Fibroblast of lung (primary cell): ENCODE data around the gene ARPC2. TPM values are rescaled to one million over a fixed set of nuclear protein-coding genes. Genes with fewer than 3 reads are reported as not detected.

Source experiments
- DNase-seq, 2 donors: peaks; one replicate each; pipeline versions ENCODE4 v3.0.0 to v3.0.0-alpha.2; 2010; ENCODE audit warnings: low read depth in 2 of 2
- H2AFZ ChIP-seq: 2 replicates; pipeline ENCODE4 v1.5.1; 2012; ENCODE audit warnings: low read length, control low read depth, inconsistent platforms
- H3K27ac ChIP-seq: 2 replicates; pipeline ENCODE4 v1.5.1; 2011; ENCODE audit warnings: low read length, control low read depth; ENCODE audit not compliant: insufficient read depth
- H3K27me3 ChIP-seq: 2 replicates; pipeline ENCODE4 v1.5.1; 2011; ENCODE audit warnings: mild to moderate bottlenecking, low read length; ENCODE audit not compliant: control insufficient read depth, insufficient read depth
- H3K36me3 ChIP-seq: 2 replicates; pipeline ENCODE4 v1.5.1; 2011; ENCODE audit warnings: low read length; ENCODE audit not compliant: control insufficient read depth, insufficient read depth
- H3K4me1 ChIP-seq: 2 replicates; pipeline ENCODE4 v1.5.1; 2011; ENCODE audit warnings: low read length; ENCODE audit not compliant: control insufficient read depth, insufficient read depth; ENCODE audit errors: extremely low read depth
- H3K4me2 ChIP-seq: 2 replicates; pipeline ENCODE4 v1.5.1; 2011; ENCODE audit warnings: low read length, control low read depth; ENCODE audit not compliant: insufficient read depth; ENCODE audit errors: extremely low read depth
- H3K4me3 ChIP-seq, 4 experiments: fragments of 200-600 bp in 1 of 4; sonication (generic) in 1 of 4; replicated peaks in 1 of 4; 2 replicates each; pipeline ENCODE4 v1.5.1; 2011 to 2016; ENCODE audit warnings: low read length in 4 of 4, low read depth in 3 of 4, mild to moderate bottlenecking in 3 of 4, control low read depth in 2 of 4, inconsistent platforms in 1 of 4, mixed read lengths in 1 of 4; ENCODE audit not compliant: insufficient read depth in 1 of 4; ENCODE audit errors: control extremely low read depth in 1 of 4
- H3K79me2 ChIP-seq: 2 replicates; pipeline ENCODE4 v1.5.1; 2012; ENCODE audit warnings: mild to moderate bottlenecking, low read length, inconsistent platforms; ENCODE audit not compliant: control insufficient read depth, insufficient read depth
- H3K9ac ChIP-seq: 2 replicates; pipeline ENCODE4 v1.5.1; 2011; ENCODE audit warnings: mild to moderate bottlenecking, low read length, control low read depth; ENCODE audit not compliant: insufficient read depth
- H3K9me3 ChIP-seq: 2 replicates; pipeline ENCODE4 v1.5.1; 2012; ENCODE audit warnings: low read depth, low read length; ENCODE audit not compliant: control insufficient read depth, insufficient read depth
- H4K20me1 ChIP-seq: 2 replicates; pipeline ENCODE4 v1.5.1; 2011; ENCODE audit warnings: low read length; ENCODE audit not compliant: control insufficient read depth, insufficient read depth; ENCODE audit errors: extremely low read depth
- EZH2 ChIP-seq: IDR thresholded peaks from 2 replicates; pipeline ENCODE4 v1.5.1; 2012; ENCODE audit warnings: low read length, control low read depth, mild to moderate bottlenecking; ENCODE audit errors: missing control alignments
- polyA plus RNA-seq, 2 donors: library from polyadenylated mRNA; depleted of rRNA in 1 of 2; stranded (reverse) in 1 of 2; unstranded in 1 of 2; fragments of >200 nt; gene quantifications; 2 replicates each; pipeline ENCODE4 v1.2.1, GENCODE V29; 2011 to 2012; ENCODE audit warnings: missing spikeins in 1 of 2
- total RNA-seq: library from RNA; depleted of rRNA; stranded (reverse); fragments of >200 nt; gene quantifications from 2 replicates; pipeline ENCODE4 v1.2.1, GENCODE V29; 2014
- TF ChIP-seq, protein P1 (sequence below), 2 donors: IDR thresholded peaks in 1 of 2; conservative IDR thresholded peaks in 1 of 2; 1 replicate in 1 of 2; 2 replicates in 1 of 2; pipeline ENCODE4 v1.5.1; 2011 to 2012; ENCODE audit warnings: low read length in 2 of 2, control low read depth in 1 of 2, inconsistent platforms in 1 of 2, low read depth in 1 of 2, mild to moderate bottlenecking in 1 of 2

Gene ARPC2
- total and polyA plus RNA-seq, 2 donors (not counting 1 experiment from before 2014, with no cell fraction given), result 199 to 893 TPM

DNA sequence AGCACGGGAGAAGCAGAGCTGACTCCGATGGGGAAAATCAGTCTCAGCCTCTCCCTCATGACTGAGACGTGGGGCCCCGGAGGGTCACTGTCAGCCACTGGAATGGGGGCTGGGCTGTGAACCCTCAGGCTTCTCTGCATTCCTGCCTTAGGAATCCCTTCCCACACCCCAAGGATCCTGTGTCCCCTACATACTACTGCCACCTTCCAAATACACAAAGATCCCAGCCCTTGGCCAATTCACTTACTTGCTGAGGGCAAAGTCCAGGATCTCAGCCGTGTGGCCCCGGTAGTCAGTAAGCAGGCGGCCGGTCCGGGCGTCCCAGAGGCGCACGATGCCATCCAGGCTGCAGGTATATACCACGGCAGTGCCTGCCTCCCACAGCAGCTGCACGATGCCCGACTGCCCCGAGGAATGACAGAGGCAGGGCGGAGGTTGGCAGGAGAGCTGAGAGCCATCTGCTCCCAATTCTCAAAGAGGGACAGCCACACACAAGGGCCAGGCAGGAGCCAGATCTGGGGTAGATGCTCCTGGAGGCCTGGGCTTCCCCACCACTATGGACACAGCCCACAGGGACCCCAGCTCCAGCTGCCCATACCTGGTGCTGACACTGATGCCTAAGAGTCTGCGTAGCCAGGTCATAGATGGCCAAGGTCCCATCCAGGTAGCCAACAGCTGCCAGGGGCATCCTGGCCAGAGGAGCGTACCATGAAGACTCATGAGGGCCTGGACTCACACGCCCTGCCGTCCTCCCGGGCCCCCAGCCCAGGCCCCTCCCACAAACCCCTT, 48.0 kb downstream of the ARPC2 start:
- Histone ChIP-seq H3K4me1 (no peaks in the 10 kb centered on the region), H3K9ac (no peak overlapping the region), H2AFZ (no peak overlapping the region), H3K27me3 (no peaks in the 10 kb centered on the region), H3K4me3 (no peak overlapping the region), H4K20me1 (no peaks in the 10 kb centered on the region), H3K9me3 (no peaks in the 10 kb centered on the region), H3K36me3 (peaks cover 11% of the 10 kb centered on the region), H3K27ac (no peak overlapping the region), H3K4me2 (no peak overlapping the region), H3K79me2 (peaks cover 10% of the 10 kb centered on the region)
- TF ChIP-seq EZH2, result no peak
- TF ChIP-seq, protein P1, sequence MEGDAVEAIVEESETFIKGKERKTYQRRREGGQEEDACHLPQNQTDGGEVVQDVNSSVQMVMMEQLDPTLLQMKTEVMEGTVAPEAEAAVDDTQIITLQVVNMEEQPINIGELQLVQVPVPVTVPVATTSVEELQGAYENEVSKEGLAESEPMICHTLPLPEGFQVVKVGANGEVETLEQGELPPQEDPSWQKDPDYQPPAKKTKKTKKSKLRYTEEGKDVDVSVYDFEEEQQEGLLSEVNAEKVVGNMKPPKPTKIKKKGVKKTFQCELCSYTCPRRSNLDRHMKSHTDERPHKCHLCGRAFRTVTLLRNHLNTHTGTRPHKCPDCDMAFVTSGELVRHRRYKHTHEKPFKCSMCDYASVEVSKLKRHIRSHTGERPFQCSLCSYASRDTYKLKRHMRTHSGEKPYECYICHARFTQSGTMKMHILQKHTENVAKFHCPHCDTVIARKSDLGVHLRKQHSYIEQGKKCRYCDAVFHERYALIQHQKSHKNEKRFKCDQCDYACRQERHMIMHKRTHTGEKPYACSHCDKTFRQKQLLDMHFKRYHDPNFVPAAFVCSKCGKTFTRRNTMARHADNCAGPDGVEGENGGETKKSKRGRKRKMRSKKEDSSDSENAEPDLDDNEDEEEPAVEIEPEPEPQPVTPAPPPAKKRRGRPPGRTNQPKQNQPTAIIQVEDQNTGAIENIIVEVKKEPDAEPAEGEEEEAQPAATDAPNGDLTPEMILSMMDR (conservative IDR thresholded peaks at IDR 0.05 in 1 of 2, IDR thresholded peaks at IDR 0.05 in 1 of 2; ENCODE audit: low read depth in 1 of 2, low read length in 2 of 2), result no peak
- DNase-seq, result no peak

DNA sequence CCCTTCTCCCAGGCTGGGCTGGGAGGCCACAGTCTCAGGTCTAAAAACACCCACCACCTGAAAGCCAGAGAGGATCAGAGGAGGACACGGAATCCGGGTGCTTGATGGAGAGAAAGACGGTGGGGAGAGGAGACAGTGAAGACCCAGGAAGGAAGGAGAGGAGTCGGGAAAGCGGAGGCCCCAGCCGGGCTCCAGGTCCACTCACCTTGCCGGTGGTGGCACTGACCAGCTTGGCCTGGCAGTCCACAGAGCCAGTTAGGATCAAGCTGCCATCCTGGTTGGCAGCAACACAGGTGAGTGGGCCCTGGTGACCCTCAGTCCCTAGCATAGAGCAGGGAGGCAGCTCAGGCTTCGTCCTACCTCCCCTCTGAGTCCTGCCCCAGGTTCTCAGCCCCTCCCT, 48.6 kb downstream of the ARPC2 start:
- no peak for TF ChIP-seq EZH2
- TF ChIP-seq, protein P1 (conservative IDR thresholded peaks at IDR 0.05 in 1 of 2, IDR thresholded peaks at IDR 0.05 in 1 of 2; ENCODE audit: low read depth in 1 of 2, low read length in 2 of 2), result no peak
- peaks cover 11% of the 10 kb centered on the region for H3K79me2 ChIP-seq
- H4K20me1 ChIP-seq, result no peaks in the 10 kb centered on the region
- no peak overlapping the region for H2AFZ ChIP-seq
- no peak overlapping the region for H3K4me3 ChIP-seq
- H3K27ac ChIP-seq, result no peak overlapping the region
- H3K9me3 ChIP-seq, result no peaks in the 10 kb centered on the region
- peaks cover 11% of the 10 kb centered on the region for H3K36me3 ChIP-seq
- no peaks in the 10 kb centered on the region for H3K27me3 ChIP-seq
- no peak overlapping the region for H3K9ac ChIP-seq
- H3K4me1 ChIP-seq, result no peaks in the 10 kb centered on the region
- DNase-seq, result no peak
- H3K4me2 ChIP-seq, result no peak overlapping the region

DNA sequence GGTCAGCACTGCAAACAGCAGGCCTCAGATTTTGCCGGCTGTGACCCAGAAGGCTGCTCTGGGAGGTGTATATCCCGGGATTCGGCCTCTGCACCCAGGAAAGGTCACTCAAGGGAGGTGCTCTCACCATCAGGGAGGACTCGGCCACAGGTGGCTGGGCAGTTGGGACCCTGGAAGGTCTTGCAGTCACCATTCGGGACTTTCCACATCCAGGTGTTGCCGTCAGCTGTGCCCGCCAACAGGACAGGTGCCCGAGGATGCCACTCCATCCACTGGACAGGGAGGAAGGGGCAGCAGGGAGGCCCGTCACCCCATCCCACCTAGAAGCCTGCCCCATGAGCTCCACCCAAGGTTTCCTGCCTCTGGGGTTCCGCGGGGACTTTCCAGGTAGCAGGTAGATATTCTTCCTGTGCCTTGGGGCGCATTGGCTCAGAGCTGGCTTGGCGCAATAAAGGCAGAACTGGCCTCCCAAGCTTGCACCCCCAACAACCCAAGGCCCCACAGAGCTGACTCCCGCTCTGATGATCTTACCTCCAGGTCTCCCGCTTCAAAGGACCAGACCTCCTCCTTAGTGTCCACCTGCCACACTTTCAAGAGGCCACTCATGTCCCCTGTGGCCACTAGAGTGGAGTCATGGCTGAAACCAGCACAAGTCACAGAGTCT, 49.5 kb downstream of the ARPC2 start:
- H3K27ac ChIP-seq, result no peak overlapping the region
- no peak overlapping the region for H3K4me2 ChIP-seq
- peaks cover 13% of the 10 kb centered on the region for H3K79me2 ChIP-seq
- no peak overlapping the region for H3K4me3 ChIP-seq
- TF ChIP-seq, protein P1 (conservative IDR thresholded peaks at IDR 0.05 in 1 of 2, IDR thresholded peaks at IDR 0.05 in 1 of 2; ENCODE audit: low read depth in 1 of 2, low read length in 2 of 2), result no peak
- no peak overlapping the region for H2AFZ ChIP-seq
- H3K36me3 ChIP-seq, result peaks cover 11% of the 10 kb centered on the region
- H3K9ac ChIP-seq, result no peak overlapping the region
- H3K4me1 ChIP-seq, result peaks cover 3% of the 10 kb centered on the region
- H3K27me3 ChIP-seq, result no peaks in the 10 kb centered on the region
- no peak for DNase-seq
- no peaks in the 10 kb centered on the region for H3K9me3 ChIP-seq
- no peaks in the 10 kb centered on the region for H4K20me1 ChIP-seq
